Head of caudate nucleus (tissue), 42 donors: ENCODE data around the gene PTPRR.

Experiments
- DNase-seq, 42 donors: peaks; one replicate each; pipeline versions ENCODE4 v3.0.0 to v3.0.0-alpha.2; 2020 to 2021; ENCODE audit warnings: mixed read lengths in 7 of 42
- intact Hi-C: fragments of 100-400 bp; cut with DNase I; formaldehyde crosslinking; loops from one replicate; pipeline ENCODE4 v1.15.0; 2022

PTPRR gene

GRCh38 chr12:70920251-70920851, at the start of gene PTPRR:
TSS of gene PTPRR (minus strand) at chr12:70920738. CDS start at chr12:70920390, 348 bp downstream.
- peak in 40 of 42 donors; percentile 11 to 75 (median 48) for DNase-seq
- intact Hi-C loops, result no loop called here

- intact Hi-C loops, result no loop called here
- DNase-seq, result no peak
These were observed 46.7 kb upstream of the PTPRR start for GRCh38 chr12:70966996-70967790.

GRCh38 chr12:70966046-70966445, 45.5 kb upstream of the PTPRR start:
- no peak for DNase-seq
- intact Hi-C loops, result no loop called here

GRCh38 chr12:70964867-70965510, 44.5 kb upstream of the PTPRR start:
- DNase-seq, result no peak
- intact Hi-C loops, result no loop called here

- intact Hi-C loops, result no loop called here
- DNase-seq, result no peak
These were observed 42.6 kb upstream of the PTPRR start for GRCh38 chr12:70963081-70963660.

- intact Hi-C loops, result no loop called here
- DNase-seq, result no peak
These were observed 41.8 kb upstream of the PTPRR start for GRCh38 chr12:70962226-70962794.

- intact Hi-C loops, result no loop called here
- DNase-seq, result no peak
These were observed 39.9 kb upstream of the PTPRR start for GRCh38 chr12:70960484-70960883.

GRCh38 chr12:70955415-70955814, 34.9 kb upstream of the PTPRR start:
- intact Hi-C loops, result no loop called here
- DNase-seq, result no peak

GRCh38 chr12:70950451-70950850, 29.9 kb upstream of the PTPRR start:
- DNase-seq, result no peak
- intact Hi-C loops, result no loop called here

- DNase-seq, result no peak
- intact Hi-C loops, result no loop called here
These were observed 28.4 kb upstream of the PTPRR start for GRCh38 chr12:70948976-70949336.

GRCh38 chr12:70948236-70948975, 27.9 kb upstream of the PTPRR start:
- no peak for DNase-seq
- intact Hi-C loops, result no loop called here

- intact Hi-C loops, result no loop called here
- DNase-seq, result peak in 12 of 42 donors; percentile 7 to 71 (median 26)
These were observed 15.8 kb upstream of the PTPRR start for GRCh38 chr12:70936203-70936813.

- no peak for DNase-seq
- intact Hi-C loops, result no loop called here
These were observed 12.6 kb upstream of the PTPRR start for GRCh38 chr12:70933133-70933532.

- DNase-seq, result no peak
- intact Hi-C loops, result no loop called here
These were observed 8.5 kb upstream of the PTPRR start for GRCh38 chr12:70929029-70929428.

- DNase-seq, result no peak
- intact Hi-C loops, result no loop called here
These were observed 7.5 kb upstream of the PTPRR start for GRCh38 chr12:70928071-70928470.

GRCh38 chr12:70927356-70927755, 6.8 kb upstream of the PTPRR start:
- no peak for DNase-seq
- intact Hi-C loops, result no loop called here

GRCh38 chr12:70925539-70925938, 5.0 kb upstream of the PTPRR start:
- intact Hi-C loops, result no loop called here

GRCh38 chr12:70920891-70921290, 353 bp upstream of the PTPRR start:
- DNase-seq, result peak in 20 of 42 donors; percentile 3 to 44 (median 16)

More at GRCh38 chr12:70925539-70925938, 5.0 kb upstream of the PTPRR start:
- no peak for DNase-seq

More at GRCh38 chr12:70920891-70921290, 353 bp upstream of the PTPRR start:
- intact Hi-C loops, result no loop called here
